HG02840 (cell line): ENCODE data around the gene GPR132.

Experiments
- ATAC-seq: cut with Tn5 transposase; IDR thresholded peaks from one replicate; pipeline ENCODE4 v1.9.1; 2021; ENCODE audit warnings: mild to moderate bottlenecking, moderate library complexity, moderate number of reproducible peaks; ENCODE audit not compliant: unreplicated experiment, low FRiP score

Gene GPR132

GRCh38 chr14:105063056-105063455 is 2.2 kb downstream of the GPR132 start:
- ATAC-seq = no peak

- no peak for ATAC-seq
Measured at GRCh38 chr14:105062048-105062433, 3.2 kb downstream of the GPR132 start.

- ATAC-seq = no peak
Measured at GRCh38 chr14:105061428-105062047, 3.7 kb downstream of the GPR132 start.

GRCh38 chr14:105060751-105061427 is 4.3 kb downstream of the GPR132 start:
- no peak for ATAC-seq

GRCh38 chr14:105059925-105060565 is 5.2 kb downstream of the GPR132 start:
- ATAC-seq = no peak

GRCh38 chr14:105059035-105059924 is 6.0 kb downstream of the GPR132 start:
- ATAC-seq = no peak

GRCh38 chr14:105058521-105059034 is 6.7 kb downstream of the GPR132 start:
- ATAC-seq = no peak

GRCh38 chr14:105056303-105056831 is 8.9 kb downstream of the GPR132 start:
- ATAC-seq = no peak

- ATAC-seq = no peak
Measured at GRCh38 chr14:105055736-105056302, 9.4 kb downstream of the GPR132 start.

- no peak for ATAC-seq
Measured at GRCh38 chr14:105055334-105055733, 9.9 kb downstream of the GPR132 start.

- ATAC-seq = no peak
Measured at GRCh38 chr14:105053996-105054395, 11.2 kb downstream of the GPR132 start.

GRCh38 chr14:105053421-105053820 is 11.8 kb downstream of the GPR132 start:
- no peak for ATAC-seq

- ATAC-seq = no peak
Measured at GRCh38 chr14:105052110-105052458, 13.1 kb downstream of the GPR132 start.

- no peak for ATAC-seq
Measured at GRCh38 chr14:105051182-105052109, 13.8 kb downstream of the GPR132 start.

GRCh38 chr14:105050551-105050897 is 14.7 kb downstream of the GPR132 start:
- no peak for ATAC-seq

GRCh38 chr14:105049753-105050550 is 15.3 kb downstream of the GPR132 start:
- no peak for ATAC-seq

GRCh38 chr14:105047283-105048016 is 17.8 kb downstream of the GPR132 start:
- ATAC-seq = no peak

- no peak for ATAC-seq
Measured at GRCh38 chr14:105046891-105047282, 18.3 kb downstream of the GPR132 start.
